Measurements from ENCODE around the gene ITGB4.

The ITGB4 gene

DNA sequence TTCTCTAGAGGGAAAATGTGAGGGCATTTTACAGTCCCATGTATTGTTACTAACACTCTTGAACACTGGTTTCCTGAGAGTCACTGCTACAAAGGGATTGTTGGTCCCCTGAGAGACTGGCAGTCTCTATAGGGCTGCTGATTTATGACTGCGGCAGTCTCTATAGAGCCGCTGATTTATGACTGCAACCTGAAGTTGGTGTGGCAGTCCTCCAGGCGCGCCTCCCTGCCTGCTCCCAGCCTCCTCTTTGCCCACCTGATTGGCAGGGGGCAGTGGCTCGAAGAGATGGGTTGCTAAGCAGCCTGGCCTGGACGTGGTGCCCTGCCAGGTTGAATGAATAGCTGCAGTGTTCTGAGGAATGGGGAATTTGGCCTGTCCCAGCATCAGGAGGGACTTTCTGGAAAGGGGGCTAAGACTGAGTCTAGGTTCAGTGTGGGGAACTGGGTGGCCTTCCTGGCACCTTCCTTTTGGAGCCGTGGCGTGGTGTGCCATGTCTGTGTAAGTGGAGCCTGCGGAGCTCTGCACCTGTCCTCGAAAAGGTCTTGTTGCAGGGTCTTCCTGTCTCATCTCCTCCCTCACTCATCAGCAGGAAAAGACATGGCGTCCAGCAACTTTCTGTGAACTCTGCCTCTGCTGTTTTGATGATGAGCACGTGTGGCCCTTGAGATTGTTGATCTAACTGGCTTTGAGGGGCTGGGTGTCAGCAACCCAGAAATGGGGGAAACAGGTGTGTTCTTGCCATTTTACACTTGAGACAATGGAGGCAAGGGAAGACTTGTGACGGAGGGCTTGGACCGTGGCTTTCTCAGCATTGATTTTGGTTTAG is 29.2 kb upstream of the ITGB4 start:
- TF ChIP-seq, protein P1, sequence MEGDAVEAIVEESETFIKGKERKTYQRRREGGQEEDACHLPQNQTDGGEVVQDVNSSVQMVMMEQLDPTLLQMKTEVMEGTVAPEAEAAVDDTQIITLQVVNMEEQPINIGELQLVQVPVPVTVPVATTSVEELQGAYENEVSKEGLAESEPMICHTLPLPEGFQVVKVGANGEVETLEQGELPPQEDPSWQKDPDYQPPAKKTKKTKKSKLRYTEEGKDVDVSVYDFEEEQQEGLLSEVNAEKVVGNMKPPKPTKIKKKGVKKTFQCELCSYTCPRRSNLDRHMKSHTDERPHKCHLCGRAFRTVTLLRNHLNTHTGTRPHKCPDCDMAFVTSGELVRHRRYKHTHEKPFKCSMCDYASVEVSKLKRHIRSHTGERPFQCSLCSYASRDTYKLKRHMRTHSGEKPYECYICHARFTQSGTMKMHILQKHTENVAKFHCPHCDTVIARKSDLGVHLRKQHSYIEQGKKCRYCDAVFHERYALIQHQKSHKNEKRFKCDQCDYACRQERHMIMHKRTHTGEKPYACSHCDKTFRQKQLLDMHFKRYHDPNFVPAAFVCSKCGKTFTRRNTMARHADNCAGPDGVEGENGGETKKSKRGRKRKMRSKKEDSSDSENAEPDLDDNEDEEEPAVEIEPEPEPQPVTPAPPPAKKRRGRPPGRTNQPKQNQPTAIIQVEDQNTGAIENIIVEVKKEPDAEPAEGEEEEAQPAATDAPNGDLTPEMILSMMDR (IDR thresholded peaks at IDR 0.05; ENCODE audit: borderline replicate concordance, insufficient read depth, low read depth, low read length): no peak
- no peak overlapping the region for H3K4me3 ChIP-seq (ENCODE audit: low read depth, low read length)

DNA sequence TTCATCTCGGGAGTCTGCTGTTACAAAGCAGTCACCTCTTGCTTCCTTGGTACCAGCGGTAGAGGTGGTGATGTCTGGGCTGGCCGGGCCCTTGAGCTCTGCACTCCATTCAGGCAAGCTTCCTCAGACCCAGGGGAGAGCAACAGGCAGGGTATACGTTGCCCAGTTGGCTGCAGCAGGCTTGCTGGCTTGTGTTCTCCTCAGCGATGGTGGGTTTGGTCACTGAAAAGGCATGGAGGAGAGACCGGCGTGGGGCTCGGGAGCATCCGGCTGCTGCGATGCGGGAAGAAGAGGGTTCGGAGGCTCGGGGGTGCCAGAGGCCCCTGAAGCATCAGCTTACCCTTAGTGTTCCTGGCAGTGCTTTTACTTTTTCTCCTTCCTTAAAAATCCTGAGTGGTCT is 28.3 kb upstream of the ITGB4 start:
- no peak overlapping the region for H3K4me3 ChIP-seq (ENCODE audit: low read depth, low read length)
- TF ChIP-seq, protein P1 (IDR thresholded peaks at IDR 0.05; ENCODE audit: borderline replicate concordance, insufficient read depth, low read depth, low read length): no peak

DNA sequence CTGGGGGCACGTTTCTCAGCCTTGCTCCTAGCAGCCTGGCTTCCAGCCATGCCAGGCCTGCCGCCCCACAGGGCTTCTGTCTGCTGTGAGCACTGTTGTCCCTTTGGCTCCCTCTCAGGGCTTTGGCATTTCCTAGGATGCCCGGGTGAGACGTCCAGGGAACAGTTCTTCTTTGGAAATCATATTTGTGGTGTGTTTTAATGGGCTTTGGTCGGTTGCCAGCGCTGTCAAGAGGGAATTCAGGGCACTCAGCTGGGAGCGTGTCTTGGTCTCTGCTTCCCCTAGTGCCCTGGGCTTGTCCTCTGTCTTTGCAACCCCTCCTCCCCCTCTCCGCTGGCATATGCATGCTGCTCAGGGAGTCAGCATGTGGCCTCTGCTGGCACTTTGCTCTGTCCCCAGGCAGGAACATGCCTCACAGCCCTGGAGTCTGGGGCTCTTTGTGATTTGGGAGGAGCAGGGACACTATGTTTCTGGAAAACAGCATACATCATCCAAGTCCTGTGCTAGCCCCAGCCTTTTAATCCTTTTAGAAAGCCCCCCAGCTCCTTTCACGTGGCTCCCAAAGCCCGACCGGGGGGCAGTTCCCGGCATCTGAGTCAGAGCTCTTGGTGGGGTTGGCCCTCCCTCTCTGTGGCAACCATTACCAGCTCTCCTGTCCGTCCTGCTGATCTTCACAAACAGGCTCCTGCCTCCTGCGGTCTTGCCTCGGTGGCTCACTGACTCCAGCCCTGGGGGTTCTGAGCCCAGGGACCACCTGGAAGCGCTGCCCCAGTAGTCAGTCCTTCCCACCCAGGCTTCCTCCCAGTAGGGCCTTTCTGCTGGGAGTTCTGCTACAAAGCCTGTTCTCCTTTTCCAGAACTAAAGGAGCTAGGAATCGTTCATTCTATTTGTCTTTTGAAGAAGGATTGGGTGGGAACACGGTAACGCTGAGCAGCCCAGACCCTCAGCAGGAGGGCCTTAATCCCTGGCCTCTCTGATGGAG is 27.5 kb upstream of the ITGB4 start:
- H3K4me3 ChIP-seq (ENCODE audit: low read depth, low read length): no peak overlapping the region
- TF ChIP-seq, protein P1 (IDR thresholded peaks at IDR 0.05; ENCODE audit: borderline replicate concordance, insufficient read depth, low read depth, low read length): no peak

DNA sequence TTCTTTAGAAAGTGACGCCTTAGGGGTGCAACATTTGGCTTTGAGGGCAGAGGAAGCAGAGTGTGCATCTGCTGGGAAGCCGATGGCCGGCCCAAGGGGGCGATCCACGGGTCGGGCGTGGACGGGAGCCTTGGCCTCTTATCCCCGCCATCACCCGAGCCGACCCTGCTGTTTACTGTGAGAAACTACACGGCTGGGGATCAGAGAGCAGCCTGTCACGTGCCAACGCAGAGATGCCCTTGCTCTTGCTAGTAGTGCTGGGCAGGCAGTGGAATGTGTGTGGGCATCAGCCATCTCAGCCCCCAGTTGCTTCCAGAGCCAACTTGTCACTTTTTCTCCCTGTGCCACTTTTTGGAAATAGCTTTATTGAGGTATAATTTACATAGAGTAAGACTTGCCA is 26.7 kb upstream of the ITGB4 start:
- TF ChIP-seq, protein P1 (IDR thresholded peaks at IDR 0.05; ENCODE audit: borderline replicate concordance, insufficient read depth, low read depth, low read length): no peak
- H3K4me3 ChIP-seq (ENCODE audit: low read depth, low read length): no peak overlapping the region

DNA sequence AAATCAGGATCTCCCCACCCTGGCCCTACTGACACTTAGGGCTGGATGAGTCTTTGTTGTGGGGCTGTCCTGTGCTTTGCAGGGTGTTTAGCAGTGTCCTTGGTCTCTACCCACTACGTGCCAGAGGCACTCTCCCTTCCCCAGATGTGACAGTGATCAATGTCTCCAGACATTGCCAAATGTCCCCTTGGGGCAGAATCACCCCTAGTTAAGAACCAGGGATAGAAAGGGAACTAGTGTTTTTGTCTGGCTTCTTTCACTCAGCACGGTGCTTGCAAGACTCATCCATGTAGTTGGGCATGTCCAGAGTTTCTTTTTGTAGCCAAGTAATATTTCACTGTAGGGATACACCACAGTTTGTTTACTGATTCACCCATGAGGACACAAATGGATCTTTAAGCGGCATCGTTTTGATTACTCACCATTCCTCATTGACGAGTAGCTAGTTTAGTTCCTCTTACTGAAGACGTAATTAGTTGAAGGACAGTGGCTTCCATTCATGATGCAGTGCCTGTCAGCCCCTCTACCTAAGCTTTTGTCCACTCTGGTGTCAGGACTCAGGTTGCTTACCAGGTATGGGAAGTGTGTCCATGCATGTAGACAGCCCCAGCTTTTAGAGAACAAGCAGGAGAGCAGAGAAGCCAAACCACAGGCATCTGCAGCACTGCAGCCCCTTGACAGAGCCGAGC is 26.0 kb upstream of the ITGB4 start:
- no peak overlapping the region for H3K4me3 ChIP-seq (ENCODE audit: low read depth, low read length)
- TF ChIP-seq, protein P1 (IDR thresholded peaks at IDR 0.05; ENCODE audit: borderline replicate concordance, insufficient read depth, low read depth, low read length): no peak

DNA sequence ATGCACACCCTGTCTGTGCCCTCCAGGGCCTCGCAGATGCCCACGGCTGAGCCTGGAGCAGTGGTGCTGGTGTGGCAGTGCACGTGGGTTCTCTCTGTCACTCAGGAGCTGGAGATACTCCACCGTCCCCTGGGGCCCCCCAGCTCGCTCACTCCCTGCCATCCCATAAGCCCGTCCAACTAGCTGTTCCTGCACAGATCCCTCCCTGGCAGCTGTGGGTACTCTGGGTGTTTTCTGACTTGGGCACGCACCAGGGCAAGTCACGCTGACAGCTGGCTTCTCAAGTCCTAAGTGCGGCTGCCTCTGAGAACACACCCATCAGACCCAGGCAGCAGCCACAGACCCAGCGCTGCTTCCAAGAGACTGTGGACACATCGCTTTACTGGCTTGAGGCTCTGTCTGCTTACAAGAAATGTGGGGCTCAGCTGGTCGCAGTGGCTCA is 25.4 kb upstream of the ITGB4 start:
- H3K4me3 ChIP-seq (ENCODE audit: low read depth, low read length): no peak overlapping the region
- TF ChIP-seq, protein P1 (IDR thresholded peaks at IDR 0.05; ENCODE audit: borderline replicate concordance, insufficient read depth, low read depth, low read length): no peak
